GM18502 (cell line): ENCODE measurements around the gene LIM2.
A peak's percentile ranks its signal among the peaks of the same experiment; 100 is the strongest.

Source experiments
- ATAC-seq: cut with Tn5 transposase; IDR thresholded peaks from one replicate; pipeline ENCODE4 v1.9.1; 2021; ENCODE audit warnings: mild to moderate bottlenecking; ENCODE audit not compliant: unreplicated experiment, poor library complexity

The LIM2 gene

GRCh38 chr19:51341976-51342580 lies 45.7 kb downstream of the LIM2 start, which contains the start of gene VSIG10L:
Gene VSIG10L (minus strand): TSS chr19:51342139. CDS start chr19:51342124, 15 bp downstream.
- ATAC-seq: no peak

- no peak for ATAC-seq
These were observed 46.7 kb downstream of the LIM2 start for GRCh38 chr19:51341066-51341465.

GRCh38 chr19:51339687-51340656 lies 47.8 kb downstream of the LIM2 start:
- peak; percentile 70 for ATAC-seq

- no peak for ATAC-seq
These were observed 48.5 kb downstream of the LIM2 start for GRCh38 chr19:51339313-51339686.

GRCh38 chr19:51338563-51339312 lies 49.0 kb downstream of the LIM2 start:
- ATAC-seq: peak; percentile 59

GRCh38 chr19:51337861-51338562 lies 49.8 kb downstream of the LIM2 start:
- ATAC-seq: no peak

GRCh38 chr19:51337141-51337860 lies 50.5 kb downstream of the LIM2 start:
- no peak for ATAC-seq

GRCh38 chr19:51333836-51334460 lies 53.8 kb downstream of the LIM2 start:
- ATAC-seq: no peak

- no peak for ATAC-seq
These were observed 56.1 kb downstream of the LIM2 start for GRCh38 chr19:51331716-51332115.

- no peak for ATAC-seq
These were observed 56.6 kb downstream of the LIM2 start for GRCh38 chr19:51331193-51331592.

GRCh38 chr19:51330366-51330765 lies 57.4 kb downstream of the LIM2 start:
- ATAC-seq: no peak
